22Rv1 (cell line): ENCODE results near the gene SEPTIN1.

Experiments used
- H3K27ac ChIP-seq: fragments of 450-650 bp; 2 replicates; pipeline ENCODE4 v1.5.1; 2017
- CTCF ChIP-seq: fragments of 450-650 bp; IDR thresholded peaks from 2 replicates; pipeline ENCODE4 v1.5.1; 2017; ENCODE audit warnings: mild to moderate bottlenecking
- ZFX ChIP-seq: fragments of 450-650 bp; IDR thresholded peaks from 2 replicates; pipeline ENCODE4 v1.6.1; 2017; ENCODE audit warnings: antibody characterized with exemption, borderline replicate concordance

The SEPTIN1 gene

GRCh38 chr16:30372725-30373124 is 9.6 kb downstream of the SEPTIN1 start:
- TF ChIP-seq CTCF (no peak), ZFX (no peak)
- H3K27ac ChIP-seq = no peak overlapping the region

- peak overlapping the region; percentile 89 for H3K27ac ChIP-seq
- TF ChIP-seq ZFX (no peak), CTCF (no peak)
These were observed 10.2 kb downstream of the SEPTIN1 start for GRCh38 chr16:30372038-30372712.

DNA sequence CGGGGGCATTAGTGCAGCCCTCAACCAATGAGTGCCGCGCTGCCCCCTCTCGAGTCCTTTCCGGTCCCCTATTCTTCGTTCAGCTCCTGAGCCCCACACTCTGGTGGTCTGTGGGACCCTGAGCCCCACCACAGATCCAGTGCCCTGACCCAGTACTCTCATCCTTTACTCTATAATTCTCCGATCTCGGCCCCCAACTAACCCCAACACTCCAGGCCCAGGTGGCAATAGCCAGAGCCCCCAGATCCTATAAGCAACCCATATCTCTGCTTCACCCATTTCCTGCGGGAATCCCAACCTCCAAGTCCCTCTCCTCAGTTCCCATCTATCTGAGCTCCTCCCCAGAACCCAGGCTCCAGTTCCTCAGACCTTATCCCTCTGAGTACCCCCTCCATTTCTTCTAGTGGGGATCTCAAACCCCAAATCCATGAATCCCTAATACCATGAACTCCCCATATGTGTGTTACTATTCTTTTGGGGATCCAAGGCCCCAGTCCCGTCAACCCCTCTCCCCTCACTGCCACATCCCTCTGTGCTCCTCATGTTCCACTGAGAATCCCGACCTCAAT is 11.0 kb downstream of the SEPTIN1 start:
- peak overlapping the region; percentile 89 for H3K27ac ChIP-seq
- no peak for TF ChIP-seq ZFX
- no peak for TF ChIP-seq CTCF

DNA sequence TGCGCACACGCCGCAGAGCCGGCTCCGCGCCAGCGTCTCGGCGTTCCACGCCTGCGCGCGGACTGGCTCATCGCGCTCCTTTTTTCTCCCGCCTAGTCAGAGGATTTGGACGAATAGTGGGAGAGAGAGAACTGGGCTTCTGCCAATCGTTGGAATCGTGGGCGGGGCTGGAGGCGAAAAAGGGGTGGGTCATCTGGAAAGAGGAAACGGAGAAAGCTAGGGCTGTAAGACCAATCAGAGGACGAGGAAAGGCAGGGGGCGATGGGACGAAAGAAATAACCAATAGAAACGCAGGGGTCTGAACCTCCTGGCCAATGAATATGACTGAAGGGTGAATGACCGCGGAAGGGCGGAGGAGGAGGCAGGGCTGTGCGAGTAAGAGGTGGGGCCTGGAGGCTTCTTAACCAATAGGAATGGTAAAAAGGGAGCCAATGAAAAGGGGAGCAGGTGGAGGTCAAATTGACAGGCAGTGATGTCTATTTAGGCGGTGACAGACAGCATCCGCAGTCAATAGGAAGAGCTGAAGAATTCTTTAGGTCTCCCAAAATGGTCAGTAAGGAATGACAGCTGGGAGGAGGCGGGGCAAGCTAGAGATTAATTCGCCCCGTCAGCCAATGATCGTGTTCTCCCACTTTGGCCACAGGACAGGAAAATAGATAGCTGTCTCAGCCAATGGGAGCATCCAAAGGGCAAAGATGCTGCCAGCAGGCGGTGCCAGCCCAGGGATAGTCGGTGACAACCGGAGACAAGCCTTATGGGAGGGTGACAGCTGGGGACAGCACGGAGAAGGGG is 11.7 kb downstream of the SEPTIN1 start, which contains the start of gene TBC1D10B:
TBC1D10B (minus strand) TSS at position 39 of the 792 bp plus-strand sequence. CDS start 311 bp downstream, outside the sequence.
- peak within 1 kb of the TSS; percentile 89 for H3K27ac ChIP-seq
- TF ChIP-seq ZFX (no peak), CTCF (no peak)

DNA sequence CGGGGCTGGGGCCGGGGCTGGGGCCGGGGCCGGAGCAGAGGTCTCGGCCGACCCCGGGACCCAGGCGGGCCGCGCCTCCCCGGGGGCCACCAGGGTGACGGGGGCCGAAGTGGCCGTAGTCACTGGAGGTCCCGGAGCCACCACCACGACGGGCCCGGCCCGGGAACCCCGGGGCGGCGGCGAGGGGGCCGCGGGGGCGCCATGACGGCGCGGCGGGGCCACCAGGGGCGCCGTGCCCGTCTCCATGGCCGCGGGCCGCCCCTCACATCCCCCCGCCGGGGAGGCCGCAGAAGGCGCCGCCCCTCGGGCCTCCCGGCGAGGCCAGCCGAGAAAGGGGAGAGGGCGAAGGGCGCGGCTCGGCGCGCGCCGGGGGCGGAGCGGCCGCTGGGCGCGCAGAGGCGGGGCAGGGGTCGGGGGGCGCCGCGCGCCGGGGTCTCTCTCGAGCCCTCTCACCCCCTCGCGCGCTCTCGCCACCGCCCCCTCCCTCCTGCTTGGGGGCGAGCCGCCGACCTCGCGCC is 12.4 kb downstream of the SEPTIN1 start:
- peak overlapping the region; percentile 89 for H3K27ac ChIP-seq
- peak; percentile 12; the same call in 1 of the 2 replicates for TF ChIP-seq CTCF
- no peak for TF ChIP-seq ZFX

DNA sequence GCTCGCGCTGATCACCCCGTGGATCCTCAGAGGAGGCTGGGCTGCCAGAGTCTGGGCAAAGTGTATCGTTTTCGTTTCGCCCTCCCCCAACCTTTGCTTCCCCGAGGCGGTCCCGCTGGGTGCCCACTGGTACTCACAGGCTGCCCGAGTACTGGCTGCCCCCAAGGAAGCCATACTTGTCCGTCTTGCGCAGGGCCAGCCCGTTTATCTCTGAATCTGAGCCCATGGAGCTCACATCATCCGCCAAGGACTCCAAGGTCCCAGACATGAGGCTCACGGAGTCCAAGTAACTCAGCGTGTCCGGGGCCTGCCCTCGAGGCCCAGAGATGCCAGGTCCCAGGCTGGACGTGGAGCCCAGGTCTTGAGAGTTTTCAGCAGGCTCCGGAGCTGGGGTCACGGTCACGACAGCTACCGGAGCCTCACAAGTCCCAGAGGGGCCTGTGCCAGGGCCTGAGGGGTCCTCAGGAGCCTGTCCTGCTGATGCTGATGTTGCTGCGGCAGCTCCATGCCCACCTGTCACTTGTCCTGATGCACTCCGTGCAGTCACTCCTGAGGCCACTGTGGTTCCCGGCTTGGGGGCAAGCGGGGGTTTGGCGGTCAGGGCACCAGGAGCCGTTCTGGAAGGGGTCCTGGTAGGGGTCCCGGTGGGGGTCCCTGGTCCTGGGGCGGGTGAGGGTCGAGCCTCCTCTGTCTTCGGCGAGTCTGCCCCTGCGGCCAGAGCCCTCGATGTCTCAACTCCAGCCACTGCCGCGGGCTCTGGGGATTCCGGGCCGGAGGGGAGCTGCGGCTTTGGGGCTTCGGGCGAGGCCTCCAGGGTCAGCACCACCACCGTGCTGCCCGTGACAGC is 13.0 kb downstream of the SEPTIN1 start:
- TF ChIP-seq CTCF (no peak), ZFX (no peak)
- peak overlapping the region; percentile 89 for H3K27ac ChIP-seq
